Measurements from ENCODE around the gene PRXL2C.
A peak's percentile ranks its signal among the peaks of the same experiment; 100 is the strongest.
"Not testable (repeated sequence)": the region's sequence is repeated elsewhere in the genome, so short reads cannot be mapped to it uniquely, and the experiment has no call there.

Gene PRXL2C, protein sequence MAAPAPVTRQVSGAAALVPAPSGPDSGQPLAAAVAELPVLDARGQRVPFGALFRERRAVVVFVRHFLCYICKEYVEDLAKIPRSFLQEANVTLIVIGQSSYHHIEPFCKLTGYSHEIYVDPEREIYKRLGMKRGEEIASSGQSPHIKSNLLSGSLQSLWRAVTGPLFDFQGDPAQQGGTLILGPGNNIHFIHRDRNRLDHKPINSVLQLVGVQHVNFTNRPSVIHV

DNA sequence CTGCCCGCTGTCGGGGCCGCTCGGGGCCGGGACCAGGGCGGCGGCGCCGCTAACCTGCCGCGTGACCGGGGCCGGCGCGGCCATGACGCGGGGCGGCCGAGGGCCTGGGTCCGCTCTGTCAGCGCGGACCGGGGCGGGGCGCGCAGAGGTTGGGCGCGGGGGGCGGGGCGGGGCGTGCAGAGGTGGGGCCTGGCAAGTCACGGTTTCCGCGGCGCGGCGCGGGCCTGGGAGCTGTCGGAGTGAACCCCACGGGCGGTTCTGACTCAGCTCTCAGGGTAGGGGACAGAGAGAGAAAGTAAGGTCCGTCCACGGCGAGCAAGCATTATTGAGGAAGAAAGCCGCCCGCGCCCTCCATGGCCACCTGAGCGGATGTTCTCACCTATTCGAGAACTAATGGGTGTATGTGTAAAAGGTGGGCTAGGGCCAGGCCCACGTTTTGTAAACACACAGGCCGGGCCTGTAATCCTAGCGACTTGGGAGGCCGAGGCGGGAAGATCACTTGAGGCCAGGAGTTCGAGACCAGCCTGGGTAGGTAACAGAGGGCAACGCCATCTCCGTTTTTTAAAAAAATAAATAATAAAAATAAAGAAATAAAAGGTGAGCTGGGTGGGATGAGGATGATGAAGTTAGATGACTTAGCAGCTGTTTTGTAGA is at the start of gene PRXL2C:
Gene PRXL2C (minus strand): TSS at position 120 of the 654 bp plus-strand sequence. CDS start 36 bp downstream, at position 84.
- peak; percentile 65 for DNase-seq

DNA sequence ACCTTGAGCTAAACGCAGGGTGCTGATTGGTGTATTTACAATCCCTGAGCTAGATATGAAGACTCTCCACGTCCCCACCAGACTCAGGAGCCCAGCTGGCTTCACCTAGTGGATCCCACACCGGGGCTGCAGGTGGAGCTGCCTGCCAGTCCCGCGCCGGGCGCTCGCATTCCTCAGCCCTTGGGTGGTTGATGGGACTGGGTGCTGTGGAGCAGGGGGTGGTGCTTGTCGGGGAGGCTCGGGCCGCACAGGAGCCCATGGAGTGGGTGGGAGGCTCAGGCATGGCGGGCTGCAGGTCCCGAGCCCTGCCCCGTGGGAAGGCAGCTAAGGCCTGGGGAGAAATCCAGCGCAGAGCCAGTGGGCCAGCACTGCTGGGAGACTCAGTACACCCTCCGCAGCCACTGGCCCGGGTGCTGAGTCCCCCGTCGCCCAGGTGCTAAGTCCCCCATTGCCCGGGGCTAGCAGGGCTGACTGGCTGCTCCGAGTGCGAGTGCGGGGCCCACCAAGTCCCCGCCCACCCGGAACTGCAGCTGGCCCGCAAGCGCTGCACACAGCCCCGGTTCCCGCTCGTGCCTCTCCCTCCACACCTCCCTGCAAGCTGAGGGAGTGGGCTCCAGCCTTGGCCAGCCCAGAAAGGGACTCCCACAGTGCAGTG is 45.7 kb upstream of the PRXL2C start:
- DNase-seq = not testable (repeated sequence)

DNA sequence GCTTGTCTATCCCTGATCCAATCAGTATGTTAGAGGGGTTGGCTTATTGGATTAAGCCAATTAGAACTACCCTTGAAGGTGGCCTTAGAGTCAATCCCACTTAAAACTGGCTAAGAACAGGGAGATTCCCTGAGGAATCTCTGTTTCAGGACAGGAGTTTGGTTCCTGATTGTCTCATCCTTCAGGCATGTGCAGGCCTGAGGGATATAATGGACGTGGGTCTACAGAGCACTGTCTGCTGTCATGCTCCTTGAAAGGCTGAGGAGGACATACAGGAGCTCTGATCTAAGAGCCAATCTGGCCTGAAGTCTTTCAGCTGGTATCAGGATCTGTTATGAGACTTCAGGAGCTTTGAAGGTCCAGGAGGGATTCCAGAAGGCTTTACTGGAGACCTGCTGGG is 36.2 kb upstream of the PRXL2C start:
- DNase-seq = no peak

DNA sequence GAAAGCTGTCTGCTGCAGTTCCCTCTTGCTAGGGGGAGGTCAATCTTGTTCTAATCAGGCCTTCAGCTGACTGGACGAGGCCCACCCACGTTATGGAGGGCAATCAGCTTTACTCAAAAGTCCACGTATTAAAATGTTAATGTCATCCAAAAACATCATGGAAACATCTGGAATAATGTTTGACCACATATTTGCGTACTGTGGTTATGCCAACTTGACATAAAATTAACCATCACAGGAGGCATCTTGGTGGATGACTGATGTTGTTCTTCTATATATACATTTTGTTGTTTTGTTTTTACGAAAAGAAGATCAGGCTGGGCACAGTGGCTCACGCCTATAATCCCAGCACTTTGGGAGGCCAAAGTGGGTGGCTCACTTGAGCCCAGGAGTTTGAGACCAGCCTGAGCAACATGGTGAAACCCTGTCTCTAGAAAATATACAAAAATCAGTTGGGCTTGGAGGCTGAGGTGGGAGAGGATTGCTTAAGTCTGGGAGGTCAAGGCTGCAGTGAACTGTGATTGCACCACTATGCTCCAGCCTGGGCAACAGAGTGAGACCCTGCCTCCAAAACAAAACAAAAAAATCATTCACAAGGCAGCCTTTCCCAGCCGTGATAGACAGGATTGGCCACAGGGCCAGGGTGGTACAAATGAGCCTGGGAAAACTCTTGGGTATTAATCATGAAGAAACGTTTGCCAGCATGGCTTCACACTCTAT is 33.8 kb upstream of the PRXL2C start:
- DNase-seq = no peak

DNA sequence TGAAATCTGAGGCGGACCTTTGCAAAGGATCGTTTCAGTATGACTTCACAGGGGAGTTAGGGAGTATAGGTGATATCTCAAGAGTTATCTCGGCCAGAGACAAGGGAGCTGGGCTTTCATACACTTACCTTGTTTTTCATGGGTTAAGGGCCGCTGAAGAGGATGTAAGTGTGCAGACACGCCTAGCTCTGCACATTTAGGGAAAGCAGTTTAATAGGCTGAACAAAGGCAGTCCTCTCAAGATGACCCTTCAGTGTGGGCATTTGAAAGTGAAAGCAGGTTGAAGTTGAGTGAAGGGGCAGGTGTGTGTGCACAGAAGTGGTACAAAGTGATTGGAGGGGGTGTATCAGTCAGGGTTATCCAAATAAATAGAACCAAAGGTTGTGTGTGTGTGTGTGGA is 33.1 kb upstream of the PRXL2C start:
- DNase-seq = no peak

DNA sequence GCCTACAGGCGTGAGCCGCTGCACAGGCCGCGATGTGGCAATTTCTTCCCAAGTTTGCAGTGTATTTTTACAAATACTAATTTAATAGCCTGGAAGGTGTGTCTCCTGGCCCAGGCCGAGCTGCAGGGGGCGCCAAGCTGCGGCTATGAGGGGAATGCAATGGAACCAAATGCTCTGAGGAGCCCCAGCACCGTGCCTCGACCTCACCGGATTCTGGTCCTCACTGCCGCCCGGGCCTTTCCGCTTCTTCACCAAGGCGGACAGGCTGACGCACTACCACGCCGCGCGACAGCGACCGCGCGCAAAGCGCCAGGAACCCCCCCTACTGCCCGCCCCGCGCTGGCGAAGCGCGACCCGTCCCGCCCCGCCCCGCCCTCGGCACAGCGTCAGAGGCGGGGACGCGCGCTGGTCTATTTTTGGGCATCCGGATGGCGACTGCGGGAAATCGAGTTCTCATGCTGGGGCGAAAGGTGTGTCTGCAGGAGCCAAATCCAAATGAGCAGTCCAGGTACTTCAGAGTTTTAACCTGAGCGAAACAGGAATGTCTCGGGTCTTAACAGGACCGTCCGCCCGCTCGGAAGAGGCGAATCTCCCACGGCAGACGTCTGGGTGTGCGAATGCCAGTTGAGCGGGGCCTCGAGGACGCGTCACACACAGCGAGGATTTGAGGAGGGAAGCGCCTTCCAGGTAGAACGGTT is 31.7 kb upstream of the PRXL2C start:
- no peak for DNase-seq

DNA sequence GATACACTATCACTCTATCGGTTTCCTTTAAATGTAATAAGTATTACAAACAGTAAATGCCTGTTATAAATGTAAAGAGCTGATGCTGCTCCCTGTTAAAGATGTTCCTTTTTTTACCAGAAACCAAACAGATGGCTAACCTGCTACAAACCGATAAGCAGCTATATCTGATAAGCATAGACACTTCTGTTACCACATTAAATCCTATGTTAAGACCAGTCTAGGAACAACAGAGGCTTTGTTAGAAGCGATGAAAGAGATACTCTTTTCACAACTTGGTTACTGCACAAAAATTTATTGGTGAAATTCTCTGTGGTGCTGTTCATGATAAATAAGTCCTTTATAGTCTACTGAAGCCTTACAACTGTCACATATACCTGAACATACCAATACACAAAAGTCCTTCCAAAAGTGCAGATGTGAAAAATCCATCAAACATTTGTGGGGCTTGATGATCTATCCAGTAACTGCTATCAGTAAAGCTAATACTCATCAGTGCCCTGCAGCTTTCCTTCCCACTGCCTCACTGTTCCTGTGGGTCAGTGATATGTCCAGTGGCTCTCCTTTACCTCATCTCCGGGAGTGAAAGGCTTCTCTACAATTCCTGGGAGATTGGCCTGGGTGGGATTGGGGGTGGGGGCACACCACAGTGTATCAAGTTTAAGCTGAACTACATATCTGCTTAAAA is 25.8 kb upstream of the PRXL2C start:
- no peak for DNase-seq

DNA sequence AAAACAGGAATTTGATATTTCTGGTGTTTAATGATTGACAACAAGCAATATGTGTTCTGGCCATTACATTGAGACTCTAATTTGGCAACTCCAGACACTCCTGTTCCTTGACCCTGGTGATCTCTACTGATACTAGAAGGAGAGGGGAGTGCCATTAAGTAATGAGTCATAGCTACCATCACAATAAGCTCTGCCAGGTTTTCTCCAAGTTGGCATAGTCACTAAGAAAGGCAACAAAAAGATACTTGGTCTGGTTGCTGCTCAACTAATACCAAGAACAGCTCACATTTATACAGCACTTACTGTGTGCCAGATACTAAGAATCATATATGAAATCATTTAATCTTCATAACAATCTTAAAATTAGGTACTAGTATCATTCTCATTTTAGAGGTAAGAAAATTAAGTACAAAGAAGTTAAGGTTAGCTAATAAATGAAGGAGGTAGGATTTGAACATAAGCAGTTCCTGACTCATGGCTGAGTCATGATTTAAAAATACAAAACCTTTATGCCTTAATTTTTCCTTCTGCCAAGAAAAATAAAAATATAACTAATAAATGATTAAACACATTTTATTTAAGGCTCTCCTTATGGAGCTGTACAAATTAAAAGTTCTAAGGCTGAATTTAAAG is 19.9 kb upstream of the PRXL2C start:
- DNase-seq = peak; percentile 86

DNA sequence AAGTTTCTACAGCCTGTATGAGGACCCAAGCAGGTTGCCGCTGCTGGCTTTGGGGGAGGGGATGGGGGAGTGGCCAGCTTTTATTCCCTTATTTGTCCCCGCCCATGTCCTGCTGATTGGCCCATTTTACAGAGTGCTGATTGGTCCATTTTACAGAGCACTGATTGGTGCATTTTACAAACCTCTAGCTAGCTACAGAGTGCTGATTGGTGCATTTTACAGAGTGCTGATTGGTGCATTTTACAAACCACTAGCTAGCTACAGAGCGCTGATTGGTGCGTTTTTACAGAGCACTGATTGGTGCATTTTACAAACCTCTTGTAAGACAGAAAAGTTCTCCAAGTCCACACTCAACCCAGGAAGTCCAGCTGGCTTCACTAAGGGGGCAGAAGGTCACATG is 18.7 kb upstream of the PRXL2C start:
- DNase-seq = not testable (repeated sequence)

DNA sequence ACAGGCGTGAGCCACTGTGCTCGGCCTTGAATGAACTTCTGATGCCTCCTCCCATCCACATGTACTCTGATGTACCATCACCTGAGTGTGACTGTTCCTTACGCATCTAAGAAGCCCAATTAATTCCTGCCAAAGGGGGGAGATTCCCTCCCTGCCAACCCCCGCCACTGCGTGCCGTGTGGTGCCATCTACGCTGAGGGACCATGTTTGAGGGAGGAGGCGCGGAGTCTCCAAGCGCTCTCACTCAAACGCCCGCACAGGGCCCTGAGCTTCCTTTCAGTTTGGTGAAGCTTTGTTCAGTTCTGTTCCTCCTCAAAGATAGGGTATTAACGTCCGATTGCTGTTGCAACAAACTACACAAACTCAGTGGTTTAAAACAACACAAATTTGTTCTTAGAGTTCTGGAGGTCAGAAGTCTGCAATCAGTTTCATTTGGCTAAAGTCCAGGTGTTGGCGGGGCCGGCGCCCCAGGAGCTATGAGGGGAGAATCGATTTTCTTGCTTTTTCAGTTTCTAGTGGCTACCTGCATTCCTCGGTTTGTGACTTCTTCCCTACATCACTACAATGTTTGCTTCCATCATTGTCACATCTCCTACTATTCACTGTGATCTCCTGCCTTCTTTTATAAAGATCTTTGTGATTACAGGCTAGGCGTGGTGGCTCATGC is 13.9 kb upstream of the PRXL2C start:
- no peak for DNase-seq

DNA sequence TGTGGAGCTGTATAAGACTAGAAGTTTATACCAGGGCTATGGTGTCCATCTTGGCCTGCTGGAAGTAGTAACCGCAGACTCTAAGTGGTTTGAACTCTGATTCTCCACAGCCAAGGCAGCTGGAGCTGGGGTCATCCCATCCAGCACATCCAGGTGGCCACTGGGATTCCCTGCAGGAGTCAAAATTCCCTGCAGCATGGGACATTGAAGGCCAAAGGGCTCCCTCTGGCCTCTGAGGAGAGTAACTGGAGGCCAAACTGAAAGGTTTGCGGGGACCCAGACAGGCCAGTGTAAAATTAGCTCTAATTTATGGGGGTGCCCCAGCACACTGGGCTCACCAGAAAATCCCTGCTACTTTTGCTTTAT is 12.2 kb upstream of the PRXL2C start:
- no peak for DNase-seq

DNA sequence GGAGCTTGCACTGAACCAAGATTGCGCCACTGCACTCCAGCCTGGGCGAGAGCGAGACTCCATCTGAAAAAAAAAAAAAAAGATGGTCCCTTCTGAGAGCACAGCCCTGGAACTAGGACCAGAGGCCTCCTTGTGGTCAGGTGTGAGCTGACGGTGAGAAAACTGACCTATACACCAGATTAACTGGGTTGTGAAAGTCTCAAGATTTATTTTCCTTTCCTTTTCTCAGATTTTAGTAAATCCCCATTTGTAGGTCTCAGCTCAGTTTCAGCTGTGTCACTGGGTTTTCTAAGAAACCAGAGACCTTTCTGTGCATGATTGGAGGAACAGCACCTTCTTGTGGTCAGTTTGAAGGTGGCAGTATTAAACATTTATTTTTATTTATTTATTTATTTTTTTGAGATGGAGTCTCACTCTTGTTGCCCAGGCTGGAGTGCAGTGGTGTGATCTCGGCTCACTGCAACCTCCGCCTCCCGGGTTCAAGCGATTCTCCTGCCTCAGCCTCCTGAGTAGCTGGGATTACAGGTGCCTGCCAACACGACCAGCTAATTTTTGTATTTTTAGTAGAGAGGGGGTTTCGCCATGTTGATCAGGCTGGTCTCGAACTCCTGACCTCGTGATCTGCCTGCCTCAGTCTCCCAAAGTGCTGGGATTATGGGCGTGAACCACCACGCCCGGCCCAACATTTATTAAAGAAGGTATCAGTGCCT is 11.7 kb upstream of the PRXL2C start:
- DNase-seq = peak; percentile 48

DNA sequence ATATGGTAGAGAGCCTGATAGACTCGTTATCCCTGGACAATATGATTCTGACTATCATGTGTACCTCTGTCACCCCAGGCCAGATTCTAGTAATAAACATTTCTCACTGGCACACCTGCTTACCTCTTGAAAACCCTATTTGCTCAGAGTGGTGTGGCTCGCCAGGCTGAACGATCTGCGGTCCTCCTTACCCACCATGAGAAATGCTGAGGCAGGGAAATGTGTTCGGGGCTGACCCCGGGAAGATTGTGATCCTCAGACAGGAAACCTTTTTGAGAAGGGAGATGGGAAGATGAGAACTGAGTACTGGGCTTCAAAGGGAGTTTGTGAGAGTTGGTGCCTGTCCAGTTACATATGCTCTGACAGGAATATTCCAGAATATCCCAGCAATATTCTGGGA is 10.7 kb upstream of the PRXL2C start:
- no peak for DNase-seq

DNA sequence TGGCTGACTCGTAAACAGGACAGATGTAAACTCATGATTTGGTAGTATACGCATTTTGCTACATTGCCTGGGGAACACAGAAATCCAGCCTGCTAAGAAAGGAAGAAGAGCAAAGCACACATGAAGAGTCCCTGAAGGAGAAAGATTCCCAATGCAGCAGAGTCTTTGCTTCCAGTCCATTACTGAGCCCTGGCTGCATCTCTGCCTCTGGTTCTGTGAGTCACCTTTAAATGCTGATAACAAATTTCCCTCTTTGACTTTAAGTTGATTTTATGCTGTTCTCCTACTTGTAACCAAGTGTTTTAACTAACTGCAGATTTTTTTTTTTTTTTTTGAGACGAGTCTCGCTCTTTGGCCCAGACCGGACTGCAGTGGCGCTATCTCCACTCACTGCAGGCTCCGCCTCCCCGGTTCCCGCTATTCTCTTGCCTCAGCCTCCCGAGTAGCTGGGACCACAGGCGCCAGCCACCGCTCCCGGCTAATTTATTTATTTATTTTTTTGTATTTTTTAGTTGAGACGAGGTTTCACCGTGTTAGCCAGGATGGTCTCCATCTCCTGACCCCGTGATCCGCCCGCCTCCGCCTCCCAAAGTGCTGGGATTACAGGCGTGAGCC is 8.5 kb upstream of the PRXL2C start:
- DNase-seq = peak; percentile 53

DNA sequence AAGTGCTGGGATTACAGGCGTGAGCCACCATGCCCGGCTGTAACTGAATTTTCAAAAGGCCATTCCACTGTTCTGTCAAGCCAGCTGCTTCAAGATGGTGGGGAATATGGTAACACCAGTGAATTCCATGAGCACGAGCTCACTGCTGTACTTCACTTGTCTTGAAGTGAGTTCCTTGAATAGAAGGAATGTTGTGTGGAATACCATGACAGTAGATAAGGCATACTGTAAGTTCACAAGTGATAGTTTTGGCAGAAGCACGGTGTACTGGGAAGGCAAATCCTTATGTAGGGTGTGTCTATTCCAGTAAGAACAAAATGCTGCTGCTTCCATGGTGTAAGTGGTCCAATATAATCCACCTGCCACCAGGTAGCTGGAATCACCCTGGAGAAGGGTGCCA is 6.6 kb upstream of the PRXL2C start:
- peak; percentile 92 for DNase-seq

DNA sequence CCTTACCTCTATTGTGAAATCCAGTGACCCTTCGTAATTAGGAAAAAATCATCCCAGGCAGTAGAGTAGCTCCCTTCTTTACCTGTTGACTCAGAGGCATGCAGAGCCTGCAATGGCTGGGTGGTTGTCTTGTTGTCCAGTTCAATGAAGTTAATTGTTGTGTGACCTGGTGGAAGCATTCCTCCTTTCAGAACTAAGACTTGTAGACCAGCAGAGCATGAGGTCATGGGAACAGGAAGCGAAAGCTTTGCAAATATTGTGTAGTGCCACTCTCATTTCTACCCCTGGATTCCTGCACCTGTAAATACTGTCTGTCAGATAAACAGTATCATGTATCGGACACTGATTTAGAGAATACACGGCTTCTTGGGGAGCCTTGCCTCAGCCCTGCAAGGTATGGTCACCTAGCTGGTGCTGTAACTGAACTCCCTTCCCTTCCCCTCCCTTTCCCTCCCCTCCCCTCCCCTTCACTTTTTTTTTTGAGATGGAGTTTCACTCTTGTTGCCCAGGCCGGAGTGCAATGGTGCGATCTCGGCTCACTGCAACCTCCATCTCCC is 5.7 kb upstream of the PRXL2C start:
- no peak for DNase-seq

DNA sequence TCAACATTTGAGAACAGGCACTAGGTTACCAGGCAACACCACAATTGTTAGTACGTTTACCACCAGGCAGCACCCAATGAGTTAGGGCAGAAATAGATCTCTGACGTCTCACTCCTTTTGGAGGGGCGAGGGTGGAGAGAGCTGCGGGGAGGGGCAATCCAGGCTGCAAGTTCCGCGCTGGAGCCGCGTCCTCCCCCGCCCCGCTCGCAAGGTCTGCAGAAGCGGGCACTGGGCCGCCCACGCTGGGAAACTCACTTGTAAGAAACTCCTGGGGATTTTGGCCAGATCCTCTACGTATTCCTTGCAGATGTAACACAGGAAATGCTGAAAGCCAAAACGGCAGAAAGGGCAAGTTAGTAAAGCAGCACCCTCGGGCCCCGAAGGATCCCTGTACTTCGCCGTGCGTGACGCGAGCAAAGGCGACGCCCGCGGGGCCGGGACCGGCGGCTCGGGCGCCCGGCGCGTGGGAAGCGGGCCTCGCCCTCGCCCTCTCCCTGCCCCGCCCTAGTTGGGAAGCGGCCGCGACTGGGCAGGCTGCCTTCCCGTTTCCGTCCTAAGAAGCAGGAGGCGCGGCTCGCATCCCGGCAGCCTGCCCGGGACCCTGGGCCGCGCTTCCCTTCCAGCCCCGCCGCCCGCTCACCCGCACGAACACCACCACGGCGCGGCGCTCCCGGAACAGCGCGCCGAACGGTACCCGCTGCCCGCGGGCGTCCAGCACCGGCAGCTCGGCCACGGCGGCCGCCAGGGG is 493 bp downstream of the PRXL2C start:
- DNase-seq = peak; percentile 86

DNA sequence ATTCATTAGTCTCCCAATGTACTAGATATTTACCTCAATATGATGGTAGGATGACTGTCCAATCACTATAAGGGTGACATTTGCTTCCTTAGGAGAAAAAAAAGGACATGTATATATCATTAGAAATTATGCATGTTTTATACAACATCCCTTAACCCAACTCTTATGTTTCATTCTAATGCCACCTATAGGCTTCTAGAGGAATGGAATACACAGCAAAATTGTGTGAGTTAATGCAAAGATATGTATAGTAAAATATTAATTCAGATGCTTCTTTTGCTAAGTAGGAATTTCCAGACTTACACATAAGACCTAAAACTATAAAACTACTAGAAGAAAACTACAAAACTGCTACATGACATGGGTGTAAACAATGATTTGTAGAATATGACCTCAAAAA is 3.5 kb downstream of the PRXL2C start:
- DNase-seq = peak; percentile 6

All from NCI-H226 (cell line).